Stomach (tissue), 4 donors: ENCODE measurements around the gene MSH5.

Experiments
- CTCF ChIP-seq, 7 experiments: fragments of 450-650 bp in 4 of 7; fragments of 200-600 bp in 3 of 7; sonication (generic) in 3 of 7; IDR thresholded peaks; one replicate each; pipeline ENCODE4 v1.5.1; 2016 to 2019; ENCODE audit warnings: antibody characterized with exemption in 7 of 7, control low read depth in 2 of 7, mild to moderate bottlenecking in 1 of 7
- EP300 ChIP-seq: sonication (generic); formaldehyde crosslinking; IDR thresholded peaks from one replicate; pipeline ENCODE4 v1.6.1; 2017; ENCODE audit warnings: antibody characterized with exemption
- POLR2AphosphoS5 ChIP-seq, 3 donors: sonication (generic); formaldehyde crosslinking; IDR thresholded peaks; one replicate each; pipeline ENCODE4 v1.6.1; 2016; ENCODE audit warnings: antibody characterized with exemption in 3 of 3

- TF ChIP-seq CTCF (IDR thresholded peaks at IDR 0.05): no peak
- TF ChIP-seq POLR2AphosphoS5 (IDR thresholded peaks at IDR 0.05): no peak
- TF ChIP-seq EP300: no peak
These were observed 41.7 kb downstream of the MSH5 start for GRCh38 chr6:31781244-31782125.
